OCI-LY3 (cell line): ENCODE measurements around the gene KLK11.

Source experiments
- CTCF ChIP-seq: fragments of 200-600, 300-600 bp; sonication (generic); IDR thresholded peaks from 2 replicates; pipeline ENCODE4 v1.5.1; 2014; ENCODE audit warnings: antibody characterized with exemption, low read length, low read depth
- EZH2phosphoT487 ChIP-seq: fragments of 200-600 bp; shearing (Covaris generic); IDR thresholded peaks from 2 replicates; pipeline ENCODE4 v1.6.1; 2018; ENCODE audit warnings: antibody characterized with exemption, mixed run types, low read depth

- TF ChIP-seq CTCF (no peak), EZH2phosphoT487 (no peak)
Measured at GRCh38 chr19:51025809-51026553, 435 bp downstream of the KLK11 start.
